HL-60/S4 treated with retinoic acid at 250 ng/mL for 4 days and 3 days (cell line): ENCODE data around the gene ST3GAL6.

Experiments used
- in situ Hi-C: fragments of 300-500 bp; cut with MboI; formaldehyde crosslinking; loops from 2 replicates; pipeline ENCODE4 v1.7.0; 2022; ENCODE audit warnings: low sequenced_read_pairs

Gene ST3GAL6

DNA sequence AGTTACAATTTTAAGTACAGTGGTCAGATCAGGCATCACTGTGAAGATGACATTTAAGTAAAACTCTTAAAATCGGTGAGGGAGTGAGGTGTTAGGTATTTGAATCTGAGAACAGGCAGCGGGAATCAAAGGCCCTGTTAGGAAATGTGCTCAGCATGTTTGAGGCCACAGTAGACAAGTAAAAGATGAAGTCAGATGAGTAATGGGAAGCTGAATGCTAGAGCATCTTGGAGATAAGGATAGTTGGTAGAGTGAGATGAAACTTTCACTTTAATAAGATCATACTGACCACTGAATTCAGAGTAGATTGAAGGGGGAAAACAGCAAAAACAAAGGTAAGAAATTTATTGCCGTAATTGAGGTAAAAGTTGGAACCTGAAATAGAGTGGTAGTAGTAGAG, 76.7 kb downstream of the ST3GAL6 start:
- in situ Hi-C loops, result no loop called here

- in situ Hi-C loops, result no loop called here
These were observed 80.3 kb downstream of the ST3GAL6 start for GRCh38 chr3:98843266-98843959.
